H9 (cell line): Measurements from ENCODE around the gene TTC33. TPM values are rescaled to one million over a fixed set of nuclear protein-coding genes. Genes with fewer than 3 reads are reported as not detected.

Source experiments
- DNase-seq: peaks from one replicate; pipeline ENCODE4 v3.0.0-alpha.2; 2017
- H2AFZ ChIP-seq: one replicate; pipeline ENCODE4 v1.6.1; 2013; ENCODE audit warnings: mild to moderate bottlenecking, low read length, control low read depth, moderate library complexity
- H2AK5ac ChIP-seq: 2 replicates; pipeline ENCODE4 v1.6.1; 2013; ENCODE audit warnings: low read length, control low read depth, mixed read lengths; ENCODE audit not compliant: insufficient read length
- H2BK120ac ChIP-seq: one replicate; pipeline ENCODE4 v1.6.1; 2013; ENCODE audit warnings: low read depth, mild to moderate bottlenecking, low read length, control low read depth, inconsistent platforms; ENCODE audit not compliant: poor library complexity, severe bottlenecking
- H2BK12ac ChIP-seq: 2 replicates; pipeline ENCODE4 v1.6.1; 2013; ENCODE audit warnings: low read length, control low read depth, mixed read lengths, low read depth; ENCODE audit not compliant: insufficient read length
- H2BK15ac ChIP-seq: 2 replicates; pipeline ENCODE4 v1.6.1; 2013; ENCODE audit warnings: low read depth, low read length, control low read depth
- H2BK20ac ChIP-seq: one replicate; pipeline ENCODE4 v1.6.1; 2013; ENCODE audit warnings: low read depth, mild to moderate bottlenecking, low read length, control low read depth, inconsistent platforms; ENCODE audit not compliant: poor library complexity, severe bottlenecking
- H2BK5ac ChIP-seq: 2 replicates; pipeline ENCODE4 v1.6.1; 2013; ENCODE audit warnings: low read length, control low read depth, mixed read lengths; ENCODE audit not compliant: insufficient read length
- H3K14ac ChIP-seq: 2 replicates; pipeline ENCODE4 v1.6.1; 2013; ENCODE audit warnings: low read length, control low read depth; ENCODE audit not compliant: insufficient read depth
- H3K18ac ChIP-seq: 2 replicates; pipeline ENCODE4 v1.6.1; 2013; ENCODE audit warnings: low read depth, mild to moderate bottlenecking, mixed read lengths, low read length, control low read depth; ENCODE audit not compliant: insufficient read length
- H3K23ac ChIP-seq: 2 replicates; pipeline ENCODE4 v1.6.1; 2013; ENCODE audit warnings: low read length, control low read depth, mixed read lengths, low read depth; ENCODE audit not compliant: insufficient read length
- H3K23me2 ChIP-seq: 2 replicates; pipeline ENCODE4 v1.6.1; 2013; ENCODE audit warnings: low read depth, mild to moderate bottlenecking, mixed read lengths, low read length, control low read depth; ENCODE audit not compliant: insufficient read length, poor library complexity, severe bottlenecking
- H3K27ac ChIP-seq: 2 replicates; pipeline ENCODE4 v1.5.1; 2013; ENCODE audit warnings: low read length, control low read depth, mixed read lengths, low read depth; ENCODE audit not compliant: insufficient read length
- H3K27me3 ChIP-seq: 2 replicates; pipeline ENCODE4 v1.6.1; 2013; ENCODE audit warnings: low read length, control low read depth, inconsistent platforms; ENCODE audit not compliant: insufficient read depth
- H3K4ac ChIP-seq: 2 replicates; pipeline ENCODE4 v1.6.1; 2013; ENCODE audit warnings: low read depth, mild to moderate bottlenecking, control low read depth, inconsistent platforms, low read length, moderate library complexity
- H3K4me1 ChIP-seq: 2 replicates; pipeline ENCODE4 v1.6.1; 2013; ENCODE audit warnings: low read length, control low read depth, inconsistent platforms; ENCODE audit not compliant: insufficient read depth
- H3K4me2 ChIP-seq: 2 replicates; pipeline ENCODE4 v1.6.1; 2013; ENCODE audit warnings: low read length, control low read depth, mixed read lengths; ENCODE audit not compliant: insufficient read length, insufficient read depth
- H3K56ac ChIP-seq: 2 replicates; pipeline ENCODE4 v1.6.1; 2013; ENCODE audit warnings: low read depth, mild to moderate bottlenecking, mixed read lengths, low read length, control low read depth; ENCODE audit not compliant: insufficient read length
- H3K79me1 ChIP-seq: 2 replicates; pipeline ENCODE4 v1.6.1; 2013; ENCODE audit warnings: low read depth, mild to moderate bottlenecking, moderate library complexity, low read length, control low read depth, inconsistent platforms; ENCODE audit not compliant: insufficient read depth, poor library complexity, severe bottlenecking
- H3K79me2 ChIP-seq: 2 replicates; pipeline ENCODE4 v1.6.1; 2013; ENCODE audit warnings: low read length, control low read depth, inconsistent platforms; ENCODE audit not compliant: insufficient read depth
- H3K9ac ChIP-seq: 2 replicates; pipeline ENCODE4 v1.6.1; 2013; ENCODE audit warnings: low read length, control low read depth, mixed read lengths; ENCODE audit not compliant: insufficient read length; ENCODE audit errors: extremely low read depth
- H3K9me3 ChIP-seq: one replicate; pipeline ENCODE4 v1.6.1; 2013; ENCODE audit warnings: low read depth, low read length, inconsistent platforms; ENCODE audit not compliant: control insufficient read depth
- H3T11ph ChIP-seq: one replicate; pipeline ENCODE4 v1.6.1; 2013; ENCODE audit warnings: mild to moderate bottlenecking, low read length, control low read depth, inconsistent platforms
- H4K20me1 ChIP-seq: one replicate; pipeline ENCODE4 v1.6.1; 2013; ENCODE audit not compliant: control insufficient read depth, insufficient read length, insufficient read depth
- H4K5ac ChIP-seq: 2 replicates; pipeline ENCODE4 v1.6.1; 2013; ENCODE audit warnings: low read depth, mild to moderate bottlenecking, mixed read lengths, low read length, control low read depth; ENCODE audit not compliant: insufficient read length
- H4K8ac ChIP-seq: replicated peaks from 2 replicates; pipeline ENCODE4 v1.6.1; 2013; ENCODE audit warnings: low read length, control low read depth, mixed read lengths, low read depth; ENCODE audit not compliant: insufficient read length
- H4K91ac ChIP-seq: 2 replicates; pipeline ENCODE4 v1.6.1; 2013; ENCODE audit warnings: low read depth, mild to moderate bottlenecking, moderate library complexity, mixed read lengths, low read length, control low read depth; ENCODE audit not compliant: insufficient read length
- H3K27ac Mint-ChIP-seq, 3 experiments: 2 replicates in 2 of 3; 3 replicates in 1 of 3; pipeline ENCODE4 v1.8.0; 2020 to 2021; ENCODE audit warnings: mixed read lengths in 3 of 3, mild to moderate bottlenecking in 1 of 3, moderate library complexity in 1 of 3
- H3K27me3 Mint-ChIP-seq: 2 replicates; pipeline ENCODE4 v1.8.0; 2021; ENCODE audit warnings: low read depth, mild to moderate bottlenecking, moderate library complexity, mixed read lengths
- H3K36me3 Mint-ChIP-seq, 3 experiments: 2 replicates in 2 of 3; 3 replicates in 1 of 3; pipeline ENCODE4 v1.8.0; 2020 to 2021; ENCODE audit warnings: low read depth in 3 of 3, mixed read lengths in 3 of 3; ENCODE audit not compliant: insufficient read depth in 1 of 3
- H3K4me1 Mint-ChIP-seq, 2 experiments: 2 replicates each; pipeline ENCODE4 v1.8.0; 2020; ENCODE audit warnings: mixed read lengths in 2 of 2
- H3K4me3 Mint-ChIP-seq, 2 experiments: 2 replicates in 1 of 2; 3 replicates in 1 of 2; pipeline ENCODE4 v1.8.0; 2020 to 2021; ENCODE audit warnings: mild to moderate bottlenecking in 2 of 2, mixed read lengths in 2 of 2, moderate library complexity in 1 of 2
- H3K9me3 Mint-ChIP-seq, 2 experiments: 2 replicates in 1 of 2; 3 replicates in 1 of 2; pipeline ENCODE4 v1.8.0; 2020; ENCODE audit warnings: mild to moderate bottlenecking in 2 of 2, mixed read lengths in 2 of 2, moderate library complexity in 1 of 2
- WGBS: extraction: QIAGEN DNeasy Blood & Tissue Kit; methylation state at CpG from one replicate; pipeline ENCODE4 v1.1.7; 2013; ENCODE audit warnings: missing lambda C conversion rate, low lambda C conversion rate, mixed read lengths; ENCODE audit not compliant: insufficient read length; ENCODE audit errors: extremely low coverage; 5-methylcytosine and 5-hydroxymethylcytosine counted together
- total RNA-seq: library from RNA; stranded (reverse); gene quantifications from 2 replicates; pipeline ENCODE4 v1.2.1, GENCODE V29; 2021
- TF ChIP-seq, protein P1 (sequence below): fragments of 200-600 bp; sonication (generic); conservative IDR thresholded peaks from 3 replicates; pipeline ENCODE4 v1.8.0; 2021; ENCODE audit warnings: antibody characterized with exemption, mild to moderate bottlenecking

Gene TTC33
- total RNA-seq, 1 experiment from 2014 or later: 7.3 TPM

DNA sequence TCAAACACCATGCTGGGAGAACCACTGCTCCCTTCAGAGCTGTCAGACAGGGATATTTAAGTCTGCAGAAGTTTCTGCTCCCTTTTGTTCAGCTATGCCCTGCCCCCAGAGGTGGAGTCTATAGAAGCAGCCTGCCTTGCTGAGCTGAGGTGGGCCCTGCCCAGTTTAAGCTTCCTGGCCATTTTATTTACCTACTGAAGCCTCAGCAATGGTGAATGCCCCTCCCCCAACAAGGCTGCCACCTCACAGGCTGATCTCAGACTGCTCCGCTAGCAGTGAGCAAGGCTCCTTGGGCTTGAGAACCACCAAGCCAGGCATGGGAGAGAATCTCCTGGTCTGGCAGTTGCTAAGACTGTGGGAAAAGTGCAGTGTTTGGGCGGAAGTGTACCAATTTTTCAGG, 281.5 kb downstream of the TTC33 start:
- Histone ChIP-seq H2AK5ac (no peak overlapping the region), H4K5ac (no peak overlapping the region), H2BK12ac (no peak overlapping the region), H3K4me1 (no peaks in the 10 kb centered on the region), H2BK5ac (no peak overlapping the region), H3K18ac (peak overlapping the region; percentile 75), H2AFZ (peak overlapping the region; percentile 73), H3K79me1 (no peaks in the 10 kb centered on the region), H3T11ph (no peak overlapping the region), H3K27ac (no peak overlapping the region), H2BK20ac (no peak overlapping the region), H3K79me2 (no peaks in the 10 kb centered on the region), H3K23me2 (no peaks in the 10 kb centered on the region), H3K23ac (no peak overlapping the region), H3K27me3 (no peaks in the 10 kb centered on the region), H2BK120ac (no peak overlapping the region), H4K20me1 (no peaks in the 10 kb centered on the region), H3K4ac (no peak overlapping the region), H4K8ac (no peak overlapping the region), H3K14ac (peak overlapping the region; percentile 65; the same call in 1 of the 2 replicates), H3K4me2 (no peak overlapping the region), H2BK15ac (no peak overlapping the region), H3K9ac (no peak overlapping the region), H3K56ac (no peak overlapping the region), H3K9me3 (no peaks in the 10 kb centered on the region), H4K91ac (no peak overlapping the region)
- TF ChIP-seq, protein P1, sequence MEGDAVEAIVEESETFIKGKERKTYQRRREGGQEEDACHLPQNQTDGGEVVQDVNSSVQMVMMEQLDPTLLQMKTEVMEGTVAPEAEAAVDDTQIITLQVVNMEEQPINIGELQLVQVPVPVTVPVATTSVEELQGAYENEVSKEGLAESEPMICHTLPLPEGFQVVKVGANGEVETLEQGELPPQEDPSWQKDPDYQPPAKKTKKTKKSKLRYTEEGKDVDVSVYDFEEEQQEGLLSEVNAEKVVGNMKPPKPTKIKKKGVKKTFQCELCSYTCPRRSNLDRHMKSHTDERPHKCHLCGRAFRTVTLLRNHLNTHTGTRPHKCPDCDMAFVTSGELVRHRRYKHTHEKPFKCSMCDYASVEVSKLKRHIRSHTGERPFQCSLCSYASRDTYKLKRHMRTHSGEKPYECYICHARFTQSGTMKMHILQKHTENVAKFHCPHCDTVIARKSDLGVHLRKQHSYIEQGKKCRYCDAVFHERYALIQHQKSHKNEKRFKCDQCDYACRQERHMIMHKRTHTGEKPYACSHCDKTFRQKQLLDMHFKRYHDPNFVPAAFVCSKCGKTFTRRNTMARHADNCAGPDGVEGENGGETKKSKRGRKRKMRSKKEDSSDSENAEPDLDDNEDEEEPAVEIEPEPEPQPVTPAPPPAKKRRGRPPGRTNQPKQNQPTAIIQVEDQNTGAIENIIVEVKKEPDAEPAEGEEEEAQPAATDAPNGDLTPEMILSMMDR: no peak
- Mint-ChIP-seq H3K27ac (no peak overlapping the region), H3K27me3 (no peaks in the 10 kb centered on the region; the same call in none of the 2 replicates), H3K4me1 (no peaks in the 10 kb centered on the region), H3K36me3 (no peaks in the 10 kb centered on the region; a peak in 1 of 7 replicates), H3K9me3 (no peaks in the 10 kb centered on the region), H3K4me3 (no peak overlapping the region)
- peak; percentile 62 for DNase-seq
- WGBS: no CpG with 5 or more reads among the region's 2 CpGs
